ENCODE data around the gene CERT1.

CERT1 gene

GRCh38 chr5:75471193-75471592 lies 40.2 kb downstream of the CERT1 start:
- DNase-seq: no peak

- no peak for DNase-seq
Measured at GRCh38 chr5:75469017-75469416, 42.4 kb downstream of the CERT1 start.

GRCh38 chr5:75468593-75468992 lies 42.8 kb downstream of the CERT1 start:
- no peak for DNase-seq

GRCh38 chr5:75466006-75466716 lies 45.3 kb downstream of the CERT1 start:
- no peak for DNase-seq

- no peak for DNase-seq
Measured at GRCh38 chr5:75465480-75465879, 45.9 kb downstream of the CERT1 start.

GRCh38 chr5:75463726-75464125 lies 47.7 kb downstream of the CERT1 start:
- DNase-seq: no peak

- DNase-seq: no peak
Measured at GRCh38 chr5:75461679-75462078, 49.8 kb downstream of the CERT1 start.

GRCh38 chr5:75460942-75461610 lies 50.4 kb downstream of the CERT1 start:
- DNase-seq: no peak

GRCh38 chr5:75460532-75460931 lies 50.9 kb downstream of the CERT1 start:
- no peak for DNase-seq

GRCh38 chr5:75457691-75458090 lies 53.7 kb downstream of the CERT1 start:
- DNase-seq: no peak

- DNase-seq: no peak
Measured at GRCh38 chr5:75457161-75457560, 54.3 kb downstream of the CERT1 start.

GRCh38 chr5:75450069-75450468 lies 61.4 kb downstream of the CERT1 start:
- no peak for DNase-seq

GRCh38 chr5:75446068-75446467 lies 65.4 kb downstream of the CERT1 start:
- DNase-seq: no peak

GRCh38 chr5:75441560-75441959 lies 69.9 kb downstream of the CERT1 start:
- no peak for DNase-seq

- DNase-seq: no peak
Measured at GRCh38 chr5:75439276-75439675, 72.2 kb downstream of the CERT1 start.

- no peak for DNase-seq
Measured at GRCh38 chr5:75438722-75439121, 72.7 kb downstream of the CERT1 start.

GRCh38 chr5:75435096-75435495 lies 76.3 kb downstream of the CERT1 start:
- no peak for DNase-seq

GRCh38 chr5:75433814-75434506 lies 77.5 kb downstream of the CERT1 start:
- DNase-seq: no peak

GRCh38 chr5:75414241-75414640 lies 97.2 kb downstream of the CERT1 start:
- DNase-seq: no peak

- DNase-seq: no peak
Measured at GRCh38 chr5:75412111-75412990, 99.1 kb downstream of the CERT1 start.

GRCh38 chr5:75405296-75405695 lies 106.1 kb downstream of the CERT1 start:
- DNase-seq: no peak

- DNase-seq: no peak
Measured at GRCh38 chr5:75395277-75395676, 116.2 kb downstream of the CERT1 start.

GRCh38 chr5:75389430-75389829 lies 122.0 kb downstream of the CERT1 start:
- DNase-seq: no peak
